NB4 (cell line): ENCODE measurements around the gene SARS1.

Source experiments
- MYC ChIP-seq: IDR thresholded peaks from 2 replicates; pipeline ENCODE4 v1.6.1; 2011; ENCODE audit warnings: low read depth, low read length
- POLR2A ChIP-seq: IDR thresholded peaks from 2 replicates; pipeline ENCODE4 v1.6.1; 2011; ENCODE audit warnings: mild to moderate bottlenecking; ENCODE audit not compliant: insufficient read length; ENCODE audit errors: extremely low read depth
- TF ChIP-seq, protein P1 (sequence below): IDR thresholded peaks from 2 replicates; pipeline ENCODE4 v1.6.1; 2011; ENCODE audit warnings: low read depth, low read length
- TF ChIP-seq, protein P2 (sequence below): IDR thresholded peaks from one replicate; pipeline ENCODE4 v1.5.1; 2012; ENCODE audit warnings: low read depth, low read length

DNA sequence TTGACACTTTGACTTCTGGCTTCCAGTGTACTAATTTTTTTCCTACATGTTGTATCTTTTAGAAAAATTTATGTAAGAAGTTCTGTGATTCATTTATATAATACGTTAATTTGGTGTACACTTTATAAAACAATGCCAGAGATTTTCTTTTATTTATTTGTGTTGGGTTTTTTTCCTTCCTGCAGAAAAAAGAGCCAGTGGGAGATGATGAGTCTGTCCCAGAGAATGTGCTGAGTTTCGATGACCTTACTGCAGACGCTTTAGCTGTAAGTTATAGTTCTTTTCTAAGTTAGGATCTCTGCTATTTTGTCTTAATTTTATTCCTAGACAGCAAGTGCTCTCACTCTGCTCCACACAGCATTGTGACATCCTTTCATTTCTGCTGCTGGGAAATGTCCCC, 14.4 kb downstream of the SARS1 start:
- TF ChIP-seq, protein P1, sequence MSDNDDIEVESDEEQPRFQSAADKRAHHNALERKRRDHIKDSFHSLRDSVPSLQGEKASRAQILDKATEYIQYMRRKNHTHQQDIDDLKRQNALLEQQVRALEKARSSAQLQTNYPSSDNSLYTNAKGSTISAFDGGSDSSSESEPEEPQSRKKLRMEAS = no peak
- TF ChIP-seq, protein P2, sequence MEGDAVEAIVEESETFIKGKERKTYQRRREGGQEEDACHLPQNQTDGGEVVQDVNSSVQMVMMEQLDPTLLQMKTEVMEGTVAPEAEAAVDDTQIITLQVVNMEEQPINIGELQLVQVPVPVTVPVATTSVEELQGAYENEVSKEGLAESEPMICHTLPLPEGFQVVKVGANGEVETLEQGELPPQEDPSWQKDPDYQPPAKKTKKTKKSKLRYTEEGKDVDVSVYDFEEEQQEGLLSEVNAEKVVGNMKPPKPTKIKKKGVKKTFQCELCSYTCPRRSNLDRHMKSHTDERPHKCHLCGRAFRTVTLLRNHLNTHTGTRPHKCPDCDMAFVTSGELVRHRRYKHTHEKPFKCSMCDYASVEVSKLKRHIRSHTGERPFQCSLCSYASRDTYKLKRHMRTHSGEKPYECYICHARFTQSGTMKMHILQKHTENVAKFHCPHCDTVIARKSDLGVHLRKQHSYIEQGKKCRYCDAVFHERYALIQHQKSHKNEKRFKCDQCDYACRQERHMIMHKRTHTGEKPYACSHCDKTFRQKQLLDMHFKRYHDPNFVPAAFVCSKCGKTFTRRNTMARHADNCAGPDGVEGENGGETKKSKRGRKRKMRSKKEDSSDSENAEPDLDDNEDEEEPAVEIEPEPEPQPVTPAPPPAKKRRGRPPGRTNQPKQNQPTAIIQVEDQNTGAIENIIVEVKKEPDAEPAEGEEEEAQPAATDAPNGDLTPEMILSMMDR = no peak
- no peak for TF ChIP-seq POLR2A
- TF ChIP-seq MYC = no peak
